ENCODE data around the gene ZDHHC18.
"Not testable (repeated sequence)": the region's sequence is repeated elsewhere in the genome, so short reads cannot be mapped to it uniquely, and the experiment has no call there.

DNA sequence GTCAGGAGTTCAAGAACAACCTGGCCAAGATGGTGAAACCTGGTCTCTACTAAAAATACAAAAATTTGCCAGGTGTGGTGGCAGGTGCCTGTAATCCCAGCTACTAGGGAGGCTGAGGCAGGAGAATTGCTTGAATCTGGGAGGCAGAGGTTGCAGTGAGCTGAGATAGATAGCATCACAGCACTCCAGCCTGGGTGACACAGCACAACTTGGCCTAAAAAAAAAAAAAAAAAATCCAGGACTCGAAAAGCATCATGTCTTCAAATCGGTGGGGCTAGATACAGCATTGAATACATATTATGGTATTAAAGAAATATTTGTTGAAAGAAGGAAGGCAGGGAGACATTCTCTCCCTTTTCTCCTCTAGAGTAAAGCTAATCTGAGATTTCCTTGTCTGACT, 46.6 kb downstream of the ZDHHC18 start:
- TF ChIP-seq CTCF (conservative IDR thresholded peaks at IDR 0.05; ENCODE audit: low read depth, low read length); EZH2 (IDR thresholded peaks at IDR 0.05; ENCODE audit: borderline replicate concordance, low read depth, low read length, poor library complexity, severe bottlenecking): not testable (repeated sequence)
